NT2/D1 (cell line): ENCODE data around the gene SAMSN1.

Experiments
- DNase-seq: peaks from one replicate; pipeline ENCODE4 v3.0.0-alpha.2; 2011; ENCODE audit warnings: low read depth, low spot score
- H3K27me3 ChIP-seq: 2 replicates; pipeline ENCODE4 v1.6.0; 2011; ENCODE audit warnings: mild to moderate bottlenecking; ENCODE audit not compliant: insufficient read length, insufficient read depth
- H3K36me3 ChIP-seq: 2 replicates; pipeline ENCODE4 v1.6.1; 2011; ENCODE audit warnings: mild to moderate bottlenecking, low read length, mixed read lengths; ENCODE audit not compliant: insufficient read depth, insufficient read length
- H3K4me1 ChIP-seq: 2 replicates; pipeline ENCODE4 v1.5.1; 2011; ENCODE audit not compliant: insufficient read depth, insufficient read length
- H3K4me3 ChIP-seq: 2 replicates; pipeline ENCODE4 v1.5.1; 2011; ENCODE audit warnings: low read depth; ENCODE audit not compliant: insufficient read length
- H3K9ac ChIP-seq: 2 replicates; pipeline ENCODE4 v1.6.0; 2011; ENCODE audit warnings: low read depth; ENCODE audit not compliant: insufficient read length
- H3K9me3 ChIP-seq: 2 replicates; pipeline ENCODE4 v1.5.1; 2011; ENCODE audit warnings: mild to moderate bottlenecking, low read length; ENCODE audit not compliant: insufficient read depth
- SUZ12 ChIP-seq: IDR thresholded peaks from 2 replicates; pipeline ENCODE4 v1.6.1; 2011; ENCODE audit not compliant: insufficient read length, insufficient read depth; ENCODE audit errors: extremely low read depth
- YY1 ChIP-seq: IDR thresholded peaks from 2 replicates; pipeline ENCODE4 v1.6.1; 2011; ENCODE audit not compliant: insufficient read length, insufficient read depth
- ZNF274 ChIP-seq: IDR thresholded peaks from 2 replicates; pipeline ENCODE4 v1.6.1; 2011; ENCODE audit warnings: mild to moderate bottlenecking, low read depth, low read length

Gene SAMSN1

GRCh38 chr21:14545906-14546480 lies at the start of gene SAMSN1:
TSS of gene SAMSN1 (minus strand) at chr21:14546315. CDS start at chr21:14546261, 54 bp downstream.
- TF ChIP-seq ZNF274 = no peak
- no peak for TF ChIP-seq YY1
- no peak for TF ChIP-seq SUZ12
- Histone ChIP-seq H3K4me3 (no peak within 1 kb of the TSS), H3K9ac (no peak within 1 kb of the TSS), H3K4me1 (no peaks in the 10 kb centered on the region), H3K36me3 (no peaks in the 10 kb centered on the region), H3K27me3 (no peaks in the 10 kb centered on the region), H3K9me3 (no peaks in the 10 kb centered on the region)
- no peak for DNase-seq

- H3K9ac ChIP-seq = no peak overlapping the region
- TF ChIP-seq ZNF274 (no peak), YY1 (no peak), SUZ12 (no peak)
- peaks cover 7% of the 10 kb centered on the region for H3K9me3 ChIP-seq
- H3K4me1 ChIP-seq = no peaks in the 10 kb centered on the region
- no peaks in the 10 kb centered on the region for H3K27me3 ChIP-seq
- no peak for DNase-seq
- H3K4me3 ChIP-seq = no peak overlapping the region
- H3K36me3 ChIP-seq = no peaks in the 10 kb centered on the region
Observed at GRCh38 chr21:14595449-14595848, 49.3 kb upstream of the SAMSN1 start.

GRCh38 chr21:14594967-14595366 lies 48.9 kb upstream of the SAMSN1 start:
- no peak for TF ChIP-seq ZNF274
- Histone ChIP-seq H3K4me3 (no peak overlapping the region), H3K27me3 (no peaks in the 10 kb centered on the region), H3K36me3 (no peaks in the 10 kb centered on the region), H3K4me1 (no peaks in the 10 kb centered on the region), H3K9me3 (peaks cover 7% of the 10 kb centered on the region), H3K9ac (no peak overlapping the region)
- DNase-seq = no peak

- no peak overlapping the region for H3K4me3 ChIP-seq
- H3K27me3 ChIP-seq = no peaks in the 10 kb centered on the region
- H3K4me1 ChIP-seq = no peaks in the 10 kb centered on the region
- no peak overlapping the region for H3K9ac ChIP-seq
- H3K36me3 ChIP-seq = no peaks in the 10 kb centered on the region
- no peak for DNase-seq
- TF ChIP-seq SUZ12 = no peak
- no peak for TF ChIP-seq YY1
- TF ChIP-seq ZNF274 = no peak
- H3K9me3 ChIP-seq = peaks cover 7% of the 10 kb centered on the region
Observed at GRCh38 chr21:14593230-14593629, 47.1 kb upstream of the SAMSN1 start.

- H3K9ac ChIP-seq = no peak overlapping the region
- H3K4me1 ChIP-seq = no peaks in the 10 kb centered on the region
- H3K36me3 ChIP-seq = no peaks in the 10 kb centered on the region
- TF ChIP-seq YY1 (no peak), SUZ12 (no peak), ZNF274 (no peak)
- H3K27me3 ChIP-seq = no peaks in the 10 kb centered on the region
- H3K4me3 ChIP-seq = no peak overlapping the region
- H3K9me3 ChIP-seq = peaks cover 7% of the 10 kb centered on the region
- DNase-seq = no peak
Observed at GRCh38 chr21:14592296-14593000, 46.3 kb upstream of the SAMSN1 start.

- no peak overlapping the region for H3K4me3 ChIP-seq
- DNase-seq = no peak
Observed at GRCh38 chr21:14591882-14592281, 45.8 kb upstream of the SAMSN1 start.

GRCh38 chr21:14591377-14591776 lies 45.3 kb upstream of the SAMSN1 start:
- TF ChIP-seq ZNF274 = no peak
- TF ChIP-seq SUZ12 = no peak
- no peak for TF ChIP-seq YY1
- no peaks in the 10 kb centered on the region for H3K4me1 ChIP-seq
- DNase-seq = no peak

More at GRCh38 chr21:14591882-14592281, 45.8 kb upstream of the SAMSN1 start:
- Histone ChIP-seq H3K9me3 (peaks cover 7% of the 10 kb centered on the region), H3K27me3 (no peaks in the 10 kb centered on the region), H3K36me3 (no peaks in the 10 kb centered on the region), H3K9ac (no peak overlapping the region), H3K4me1 (no peaks in the 10 kb centered on the region)
- TF ChIP-seq SUZ12 (no peak), ZNF274 (no peak), YY1 (no peak)

More at GRCh38 chr21:14591377-14591776, 45.3 kb upstream of the SAMSN1 start:
- Histone ChIP-seq H3K9me3 (peaks cover 3% of the 10 kb centered on the region), H3K4me3 (no peak overlapping the region), H3K27me3 (no peaks in the 10 kb centered on the region), H3K9ac (no peak overlapping the region), H3K36me3 (no peaks in the 10 kb centered on the region)
